ENCODE measurements around the gene SUGCT.
"Not testable (repeated sequence)": the region's sequence is repeated elsewhere in the genome, so short reads cannot be mapped to it uniquely, and the experiment has no call there.

Gene SUGCT

GRCh38 chr7:40587419-40587818 lies 452.6 kb downstream of the SUGCT start:
- no peak for DNase-seq

- no peak for DNase-seq
Measured at GRCh38 chr7:40595129-40595528, 460.3 kb downstream of the SUGCT start.

- no peak for DNase-seq
Measured at GRCh38 chr7:40595832-40596231, 461.0 kb downstream of the SUGCT start.

- DNase-seq: no peak
Measured at GRCh38 chr7:40597517-40597916, 462.7 kb downstream of the SUGCT start.

- no peak for DNase-seq
Measured at GRCh38 chr7:40598915-40599314, 464.1 kb downstream of the SUGCT start.

GRCh38 chr7:40599836-40600235 lies 465.0 kb downstream of the SUGCT start:
- no peak for DNase-seq

- DNase-seq: not testable (repeated sequence)
Measured at GRCh38 chr7:40602351-40602750, 467.5 kb downstream of the SUGCT start.

- DNase-seq: peak; percentile 57
Measured at GRCh38 chr7:40604601-40605438, 470.0 kb downstream of the SUGCT start.

- DNase-seq: no peak
Measured at GRCh38 chr7:40608321-40609075, 473.7 kb downstream of the SUGCT start.

GRCh38 chr7:40610461-40610860 lies 475.7 kb downstream of the SUGCT start:
- DNase-seq: no peak

- no peak for DNase-seq
Measured at GRCh38 chr7:40611095-40611871, 476.5 kb downstream of the SUGCT start.

GRCh38 chr7:40612298-40612697 lies 477.5 kb downstream of the SUGCT start:
- DNase-seq: no peak

GRCh38 chr7:40619647-40620046 lies 484.8 kb downstream of the SUGCT start:
- no peak for DNase-seq

GRCh38 chr7:40621592-40621998 lies 486.8 kb downstream of the SUGCT start:
- DNase-seq: no peak

GRCh38 chr7:40622941-40623501 lies 488.2 kb downstream of the SUGCT start:
- no peak for DNase-seq

- no peak for DNase-seq
Measured at GRCh38 chr7:40623863-40624262, 489.1 kb downstream of the SUGCT start.

- DNase-seq: not testable (repeated sequence)
Measured at GRCh38 chr7:40627361-40627760, 492.6 kb downstream of the SUGCT start.

- no peak for DNase-seq
Measured at GRCh38 chr7:40629891-40630290, 495.1 kb downstream of the SUGCT start.

GRCh38 chr7:40634118-40634517 lies 499.3 kb downstream of the SUGCT start:
- DNase-seq: no peak

GRCh38 chr7:40638545-40639320 lies 503.9 kb downstream of the SUGCT start:
- no peak for DNase-seq

- DNase-seq: no peak
Measured at GRCh38 chr7:40640566-40640965, 505.8 kb downstream of the SUGCT start.

- DNase-seq: no peak
Measured at GRCh38 chr7:40641701-40642100, 506.9 kb downstream of the SUGCT start.
